ENCODE measurements around the gene SLC22A5.

Gene SLC22A5

GRCh38 chr5:132416306-132417009 lies 46.9 kb downstream of the SLC22A5 start:
- no peak for DNase-seq

GRCh38 chr5:132417010-132417439 lies 47.5 kb downstream of the SLC22A5 start:
- DNase-seq, result no peak

DNA sequence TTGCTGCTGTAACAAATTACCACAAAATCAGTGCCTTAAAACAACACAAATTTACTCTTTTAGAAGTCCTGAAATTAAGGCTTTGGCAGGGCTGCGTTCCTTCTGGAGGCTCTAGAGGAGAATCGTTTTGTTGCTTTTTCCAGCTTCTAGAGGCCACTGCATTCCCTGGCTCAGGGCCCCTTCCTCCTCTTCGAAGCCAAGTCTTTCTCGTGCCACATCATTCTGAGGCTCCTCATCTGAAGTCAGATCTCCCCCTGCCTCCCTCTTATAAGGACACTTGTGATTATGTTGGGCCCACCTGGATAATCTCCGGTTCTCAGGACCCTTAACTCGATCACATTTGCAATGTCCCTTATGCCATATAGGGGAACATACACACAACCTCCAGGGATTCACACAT lies 48.0 kb downstream of the SLC22A5 start:
- no peak for DNase-seq

GRCh38 chr5:132417889-132418485 lies 48.5 kb downstream of the SLC22A5 start:
- no peak for DNase-seq

GRCh38 chr5:132418881-132419280 lies 49.4 kb downstream of the SLC22A5 start:
- no peak for DNase-seq

DNA sequence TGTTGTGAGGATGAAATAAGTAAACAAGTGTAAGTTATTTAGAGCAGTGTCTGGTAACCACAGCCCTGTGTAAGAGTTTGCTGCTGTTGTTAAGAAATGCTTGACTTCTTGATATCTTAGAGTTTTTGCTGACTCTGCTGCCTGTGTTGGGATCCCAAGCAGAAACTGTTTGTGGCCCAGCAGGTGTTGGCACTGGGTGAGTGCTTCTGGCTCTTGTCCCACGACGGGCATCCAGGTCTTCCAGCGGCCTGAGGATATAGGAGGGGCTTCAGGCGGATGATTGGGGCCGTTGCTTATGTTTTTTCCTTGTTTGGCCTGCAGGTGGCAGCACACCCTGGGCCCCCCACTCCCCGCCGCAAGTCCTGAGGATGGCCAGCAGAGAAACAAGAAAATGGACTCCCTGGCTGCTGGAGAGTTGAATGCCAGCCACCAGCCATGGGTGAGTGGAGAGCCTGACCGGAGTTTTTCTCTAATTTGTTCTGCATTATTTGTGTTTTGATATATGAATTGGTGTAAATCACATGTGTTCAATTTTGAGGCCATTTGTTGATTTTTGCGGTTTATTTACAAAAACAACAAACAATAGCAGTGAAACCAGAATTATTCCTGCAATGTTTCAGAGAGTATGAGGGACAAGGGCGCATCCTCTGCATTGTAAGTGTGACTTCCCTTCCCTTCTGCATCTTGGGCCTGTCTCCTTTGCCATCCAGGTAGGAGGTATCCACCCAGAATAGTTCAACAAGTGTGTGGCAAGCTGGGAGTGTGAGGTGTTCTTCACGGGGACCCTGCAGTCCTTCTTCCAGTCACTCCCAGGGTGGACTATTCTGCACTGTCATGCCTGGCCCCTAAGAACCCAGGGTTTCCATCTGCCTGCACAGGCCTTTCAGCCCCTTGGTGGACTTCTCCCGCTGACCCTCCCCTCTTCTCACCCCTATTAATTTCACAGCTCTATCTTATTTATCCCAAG lies 50.3 kb downstream of the SLC22A5 start:
- peak; percentile 44 for DNase-seq

GRCh38 chr5:132420706-132421272 lies 51.3 kb downstream of the SLC22A5 start:
- no peak for DNase-seq

DNA sequence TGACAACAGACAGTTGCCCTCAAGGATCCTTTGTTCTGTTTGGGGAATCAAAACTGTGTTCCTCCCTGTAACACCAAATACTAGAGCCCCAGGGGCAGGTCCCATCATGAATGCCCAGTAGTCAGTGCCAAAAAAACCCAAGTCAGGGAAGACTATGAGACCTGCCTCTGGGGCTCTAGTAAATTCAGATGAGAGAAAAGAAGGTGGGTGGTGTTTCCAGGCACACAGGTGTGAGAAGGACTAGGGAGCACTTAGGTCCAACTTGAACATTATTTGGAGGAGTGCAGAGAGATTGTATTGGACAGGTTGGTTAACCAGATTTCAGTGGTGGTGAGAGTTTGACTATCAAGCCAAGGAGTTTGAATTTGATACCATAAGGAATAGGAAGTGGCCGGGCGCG lies 52.0 kb downstream of the SLC22A5 start:
- DNase-seq, result no peak

GRCh38 chr5:132422720-132423437 lies 53.4 kb downstream of the SLC22A5 start:
- DNase-seq, result no peak

DNA sequence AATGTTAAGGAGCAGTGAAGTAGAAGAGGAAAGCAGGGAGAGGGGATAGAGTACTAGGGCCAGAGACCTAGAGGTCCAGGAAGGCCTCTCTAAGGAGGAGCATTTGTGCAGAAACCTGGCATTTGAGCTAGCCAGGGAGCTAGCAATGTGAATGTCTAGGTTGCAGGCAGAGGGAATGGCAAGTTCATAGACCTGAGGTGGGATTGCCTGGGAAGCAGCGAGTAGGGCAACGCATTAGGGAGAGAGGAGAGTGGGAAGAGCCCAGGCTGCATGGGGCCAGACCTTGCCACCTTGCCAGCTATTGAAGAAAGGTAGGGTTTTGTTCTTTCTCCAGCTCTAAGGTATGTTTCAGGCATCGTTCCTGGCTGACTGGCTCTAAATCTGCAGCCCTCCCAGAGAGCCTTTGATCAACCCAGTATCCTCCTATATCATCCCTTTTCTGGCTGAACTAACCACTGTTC lies 54.0 kb downstream of the SLC22A5 start:
- no peak for DNase-seq

GRCh38 chr5:132424167-132424880 lies 54.8 kb downstream of the SLC22A5 start:
- no peak for DNase-seq

- no peak for DNase-seq
Observed at GRCh38 chr5:132425009-132425937, 55.8 kb downstream of the SLC22A5 start.

DNA sequence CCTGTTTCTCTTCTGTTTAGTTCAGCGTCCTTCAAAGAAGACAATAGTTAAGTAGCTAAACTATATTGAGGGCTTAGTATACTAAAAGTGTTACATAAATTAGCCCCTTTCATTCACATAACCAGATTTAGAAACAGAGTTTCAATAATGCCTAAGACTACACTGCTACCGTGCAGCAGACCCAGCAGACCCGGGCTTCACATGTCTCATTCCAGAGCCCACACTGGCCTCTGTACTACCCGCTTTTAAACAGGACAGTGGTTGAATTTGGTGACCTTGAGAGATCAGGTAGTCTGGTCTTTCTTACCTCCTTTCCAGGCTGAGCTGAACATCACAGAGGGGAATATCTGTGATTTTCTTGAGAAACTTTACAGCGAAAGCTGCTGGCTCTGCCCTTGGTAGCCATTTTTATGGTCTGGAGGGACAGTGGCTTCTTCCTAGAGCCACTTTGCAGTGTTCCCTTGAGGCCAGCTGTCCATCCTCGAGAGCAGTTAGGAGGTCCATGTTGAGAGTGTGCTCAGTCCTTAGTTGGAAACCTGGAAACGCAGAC lies 56.5 kb downstream of the SLC22A5 start:
- no peak for DNase-seq

DNA sequence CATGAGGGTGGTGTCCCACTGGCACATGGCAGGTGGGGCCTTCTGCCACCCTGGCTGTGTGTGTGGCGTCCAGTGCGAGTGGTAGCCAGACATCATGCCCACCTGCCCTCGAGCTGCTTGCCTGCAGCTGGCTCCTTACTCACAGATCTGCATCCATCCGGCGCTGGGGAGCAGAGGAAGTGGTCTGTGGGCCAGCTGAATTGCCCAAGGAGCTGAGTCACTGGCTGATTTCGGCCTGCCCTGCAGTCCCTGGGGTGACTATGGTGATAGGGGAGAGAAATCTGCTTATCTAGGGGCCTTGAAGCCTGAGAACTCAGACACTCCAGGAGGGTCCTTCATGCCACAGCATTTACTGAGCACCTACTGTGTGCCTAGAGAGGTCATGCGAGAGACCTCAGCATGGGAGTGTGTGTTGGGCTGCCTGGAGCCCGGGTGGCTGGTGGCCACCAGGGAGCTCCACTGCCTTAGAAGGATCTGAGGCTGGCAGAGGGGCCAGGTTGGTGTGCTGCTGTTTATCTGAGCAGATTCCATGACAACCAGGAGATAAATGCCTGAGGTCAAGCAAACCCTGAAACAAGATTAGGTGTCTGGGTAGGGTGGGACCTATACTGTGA lies 57.1 kb downstream of the SLC22A5 start:
- no peak for DNase-seq

DNA sequence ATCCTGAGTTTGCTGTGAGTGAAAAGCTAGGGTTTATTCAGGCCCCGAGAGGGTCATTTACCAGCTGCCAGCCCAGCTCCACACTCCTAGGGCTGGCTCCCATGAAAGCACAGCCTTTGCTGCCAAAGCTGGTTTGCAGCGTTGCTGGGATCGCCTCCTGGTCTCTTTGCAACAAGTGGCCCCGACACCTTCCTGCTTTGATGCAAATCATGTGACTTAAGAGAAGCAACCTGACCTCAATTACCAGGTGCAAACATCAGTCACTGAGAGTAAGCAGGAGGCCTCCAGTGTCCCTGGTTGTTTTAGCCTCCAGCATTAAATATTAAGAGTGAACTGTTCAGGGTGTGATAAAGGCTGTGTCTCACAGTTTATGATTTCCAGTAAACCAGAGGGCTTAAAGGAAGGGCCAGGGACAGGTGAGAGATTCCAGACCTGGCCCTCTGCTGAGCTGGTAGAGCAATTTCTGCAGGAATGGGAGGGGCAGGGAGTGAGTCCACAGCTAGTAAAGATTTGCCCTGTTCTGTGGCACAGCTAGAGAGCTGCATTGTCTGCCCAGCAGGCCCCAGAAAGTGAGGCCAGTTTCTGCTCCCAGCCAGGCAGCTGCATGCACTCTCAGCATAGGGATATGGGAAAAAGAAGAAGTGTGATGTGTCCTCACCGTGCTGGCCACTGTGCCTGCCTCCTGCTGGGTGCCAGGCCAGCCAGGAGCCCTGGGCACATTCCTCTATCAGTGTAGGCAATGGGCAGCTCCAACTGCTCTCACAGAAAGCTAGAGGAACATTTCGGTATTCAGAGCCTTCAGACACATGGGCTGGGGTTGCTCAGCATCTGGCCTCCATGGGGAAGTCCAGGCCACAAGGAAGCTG lies 58.0 kb downstream of the SLC22A5 start:
- no peak for DNase-seq

- DNase-seq, result no peak
Observed at GRCh38 chr5:132428147-132428482, 58.6 kb downstream of the SLC22A5 start.

- DNase-seq, result no peak
Observed at GRCh38 chr5:132428484-132429462, 59.3 kb downstream of the SLC22A5 start.

Measured in NCI-H1694 treated with DMSO at 0.1 percent for 48 hours (cell line).